Inflammatory macrophage (primary cell): ENCODE measurements around the gene SPDYC.

Source experiments
- DNase-seq, 2 donors: peaks; one replicate each; pipeline ENCODE4 v3.0.0-alpha.2; 2020 to 2022
- total RNA-seq, 18 experiments: gene quantifications; one replicate each; lab custom pipeline; 2026; ENCODE audit warnings: mixed read lengths in 6 of 18, inconsistent platforms in 2 of 18; lab: John Stamatoyannopoulos, UW

SPDYC gene, protein sequence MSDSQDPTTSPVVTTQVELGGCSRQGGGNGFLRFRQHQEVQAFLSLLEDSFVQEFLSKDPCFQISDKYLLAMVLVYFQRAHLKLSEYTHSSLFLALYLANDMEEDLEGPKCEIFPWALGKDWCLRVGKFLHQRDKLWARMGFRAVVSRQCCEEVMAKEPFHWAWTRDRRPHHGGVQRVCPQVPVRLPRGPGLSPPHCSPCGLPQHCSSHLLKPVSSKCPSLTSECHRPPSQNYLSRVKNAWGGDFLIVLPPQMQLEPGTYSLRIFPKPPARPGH
- total RNA-seq, result 0 to 0.12 (median 0) reads per million in 18 experiments

- no peak for DNase-seq
These were observed at the start of gene SPDYC for GRCh38 chr11:65170058-65170534. Gene SPDYC (plus strand): TSS chr11:65170233. CDS start chr11:65171358, 1,125 bp downstream.

DNA sequence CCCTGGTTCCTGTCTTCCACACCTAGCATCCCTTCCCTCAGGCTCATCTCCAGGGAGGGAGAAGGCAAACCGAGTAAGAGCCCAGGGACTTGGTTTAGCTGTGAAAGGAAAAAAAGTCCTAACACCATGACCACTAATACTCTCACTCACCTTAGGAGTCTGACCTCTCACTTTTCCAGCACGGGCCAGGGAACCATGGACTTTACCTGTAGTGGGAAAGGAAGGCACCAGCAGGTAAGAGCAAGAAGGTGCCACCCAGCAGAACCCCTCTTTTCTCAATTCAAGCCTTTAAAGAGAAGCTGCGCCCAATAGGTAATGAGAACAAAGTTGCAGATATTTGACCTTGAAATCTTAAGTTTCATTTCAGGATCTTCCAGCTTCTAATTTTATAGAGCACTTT is 49.2 kb upstream of the SPDYC start:
- no peak for DNase-seq

GRCh38 chr11:65121447-65121864 is 48.6 kb upstream of the SPDYC start:
- peak in 1 of 2 donors; percentile 39 for DNase-seq

- DNase-seq, result peak; percentile 99
These were observed 48.0 kb upstream of the SPDYC start, which contains the start of the genes FAU and MRPL49 for GRCh38 chr11:65121865-65122696. Gene FAU (minus strand): TSS chr11:65122134. CDS start chr11:65121813, 321 bp downstream. Gene MRPL49 (plus strand): TSS chr11:65122321. CDS start chr11:65122347, 26 bp downstream.

DNA sequence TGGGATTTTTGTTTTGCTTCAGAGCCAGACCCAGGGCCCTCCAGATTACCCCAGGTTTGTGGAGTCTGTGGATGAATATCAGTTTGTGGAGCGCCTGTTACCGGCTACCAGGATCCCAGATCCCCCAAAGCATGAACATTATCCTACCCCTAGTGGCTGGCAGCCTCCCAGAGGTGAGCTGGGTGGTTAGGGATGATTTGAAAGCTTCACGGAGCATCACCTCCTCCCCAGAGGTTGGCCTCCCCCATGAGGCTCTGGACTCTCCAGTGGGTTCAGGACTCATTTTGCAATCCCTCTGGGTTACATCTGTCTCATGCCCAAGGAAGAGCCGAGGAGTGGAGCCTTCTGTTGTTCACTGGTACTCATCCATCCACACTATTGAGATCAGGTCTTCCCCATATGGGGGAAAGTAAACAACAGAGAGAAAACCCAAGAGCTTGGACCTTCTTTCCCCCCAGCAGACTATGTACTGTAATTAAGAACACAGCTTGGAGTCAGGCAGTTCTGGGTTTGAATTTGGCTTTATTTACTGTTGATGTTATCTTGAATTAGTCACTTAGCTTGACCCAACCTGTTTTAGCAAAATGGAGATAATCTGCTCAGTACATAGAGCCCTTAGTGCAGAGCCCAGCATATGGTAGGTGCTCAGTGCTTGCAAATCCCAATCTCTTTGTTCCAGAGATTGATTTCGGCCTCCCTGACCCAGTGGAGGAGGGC is 45.4 kb upstream of the SPDYC start:
- DNase-seq, result no peak

DNA sequence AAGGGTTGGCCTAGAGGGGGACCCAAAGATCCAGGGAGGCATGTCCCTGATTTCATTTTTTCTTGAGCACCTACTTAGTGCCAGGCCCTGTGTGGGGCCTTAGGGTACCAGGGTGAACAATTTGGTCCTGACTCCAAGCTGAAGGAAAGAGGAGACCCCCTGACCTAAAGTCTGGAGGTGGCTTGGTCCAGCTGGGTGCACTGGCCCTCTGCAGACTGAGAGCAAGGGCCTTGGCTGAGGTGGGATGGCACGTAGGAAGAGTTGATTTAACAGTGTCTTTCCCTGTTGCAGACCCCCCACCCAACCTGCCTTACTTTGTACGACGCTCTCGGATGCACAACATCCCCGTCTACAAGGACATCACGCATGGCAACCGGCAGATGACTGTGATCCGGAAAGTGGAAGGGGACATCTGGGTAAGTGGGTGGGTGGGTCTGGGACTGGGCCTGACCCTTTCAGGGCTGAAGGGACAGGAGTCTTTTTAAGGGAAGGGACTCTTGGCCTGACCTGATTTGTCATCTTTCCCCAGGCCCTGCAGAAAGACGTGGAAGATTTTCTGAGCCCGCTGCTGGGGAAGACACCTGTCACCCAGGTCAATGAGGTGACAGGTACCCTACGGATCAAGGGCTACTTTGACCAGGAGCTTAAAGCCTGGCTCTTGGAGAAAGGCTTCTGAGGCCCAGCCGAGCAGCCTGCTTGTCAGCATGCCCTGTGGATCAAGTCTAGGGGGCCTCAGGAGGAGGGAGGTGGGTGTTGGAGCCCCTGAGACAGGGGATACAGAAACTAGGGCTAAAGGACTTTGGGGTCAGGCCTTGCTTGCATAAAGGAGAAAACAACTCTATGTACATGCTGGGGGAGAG is 44.6 kb upstream of the SPDYC start:
- no peak for DNase-seq

DNA sequence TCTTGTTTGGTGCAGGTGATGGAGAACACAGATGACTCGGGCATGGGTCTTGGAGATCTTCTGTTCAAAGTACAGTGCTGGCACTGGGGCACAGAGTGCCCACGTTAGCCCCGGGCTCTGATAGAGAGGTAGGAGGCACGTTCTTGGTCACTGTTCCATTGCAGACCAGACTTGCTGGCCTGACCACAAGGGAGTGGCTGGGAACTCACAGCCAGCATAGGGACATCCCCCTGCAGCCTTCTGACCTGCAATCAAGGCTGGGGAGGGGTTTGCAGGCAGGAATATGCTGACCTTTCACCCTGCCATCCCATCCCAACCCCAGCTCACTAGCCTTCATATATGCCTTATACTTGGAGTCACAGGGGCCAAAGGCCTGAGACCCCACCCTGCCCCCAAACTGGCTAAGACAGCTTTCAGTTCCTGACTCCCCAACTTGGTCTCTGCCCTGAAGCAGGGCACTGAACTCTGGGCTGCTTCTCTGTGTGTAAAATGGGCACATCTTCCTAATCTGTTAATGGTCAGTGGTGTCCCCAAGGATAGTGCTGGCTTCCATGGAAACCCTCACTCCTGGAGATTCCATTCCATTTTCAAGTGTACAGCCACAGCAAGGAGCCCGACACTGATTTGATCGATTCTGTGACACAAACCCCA is 43.3 kb upstream of the SPDYC start:
- no peak for DNase-seq

- no peak for DNase-seq
These were observed 42.4 kb upstream of the SPDYC start for GRCh38 chr11:65127473-65128181.

GRCh38 chr11:65128182-65129145 is 41.6 kb upstream of the SPDYC start:
- DNase-seq, result no peak

DNA sequence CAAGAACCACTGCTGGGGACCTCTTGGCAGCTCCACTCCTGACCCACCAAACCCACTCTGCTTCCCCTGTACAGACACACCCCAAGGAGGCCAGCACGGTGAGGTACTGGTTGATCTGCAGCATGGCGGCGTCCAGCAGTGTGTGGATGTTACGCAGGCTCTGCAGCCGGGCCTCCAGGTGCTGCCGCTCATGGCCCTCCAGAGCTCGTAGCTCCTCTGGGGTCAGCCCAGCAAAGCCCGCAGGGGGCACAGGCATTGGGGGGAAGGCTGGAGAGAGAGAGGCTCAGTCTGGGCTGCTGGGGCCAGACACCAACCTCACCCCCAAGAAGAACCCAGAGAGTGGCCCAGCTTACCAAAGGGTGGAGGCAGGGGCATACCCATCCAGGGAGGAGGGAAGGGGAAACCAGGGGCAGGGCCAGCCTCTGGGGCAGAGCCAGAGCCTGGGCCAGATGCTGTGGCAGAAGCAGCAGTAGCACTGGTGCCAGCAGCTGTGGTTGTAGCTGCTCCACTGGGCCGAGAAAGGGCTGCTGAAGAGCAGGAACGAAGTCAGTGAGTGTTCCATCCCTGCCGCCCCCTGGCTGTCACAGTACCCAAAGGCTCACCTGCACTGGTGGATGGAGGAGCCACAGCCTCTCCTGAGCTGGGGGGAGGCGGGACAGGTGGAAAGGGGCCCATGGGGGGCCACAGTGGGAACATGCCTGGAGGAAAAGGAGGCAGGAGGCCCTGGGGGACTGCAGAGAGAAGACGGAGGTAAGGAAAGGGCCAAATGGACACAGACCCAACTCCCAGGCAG is 40.2 kb upstream of the SPDYC start:
- no peak for DNase-seq

GRCh38 chr11:65130631-65131416 is 39.2 kb upstream of the SPDYC start:
- no peak for DNase-seq

DNA sequence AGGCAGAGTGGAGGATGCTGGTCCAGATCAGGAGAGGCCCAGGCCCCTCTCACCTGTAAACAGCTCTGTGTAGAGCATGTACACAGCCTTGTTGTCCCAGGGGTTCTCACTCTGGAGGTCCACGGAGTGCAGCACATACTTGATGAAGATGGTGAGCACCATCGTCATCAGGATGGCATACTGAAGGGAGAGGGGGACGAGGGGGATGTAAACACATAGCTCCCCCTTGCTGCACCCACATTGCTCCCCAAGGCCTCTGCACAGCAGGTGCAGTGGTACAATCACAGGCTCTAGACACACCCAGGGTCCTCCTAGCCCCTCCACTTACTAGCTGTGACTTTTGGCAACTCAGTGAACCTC is 38.6 kb upstream of the SPDYC start:
- DNase-seq, result no peak

- DNase-seq, result no peak
These were observed 38.2 kb upstream of the SPDYC start for GRCh38 chr11:65131895-65132237.

GRCh38 chr11:65132238-65132987 is 37.6 kb upstream of the SPDYC start:
- DNase-seq, result no peak

DNA sequence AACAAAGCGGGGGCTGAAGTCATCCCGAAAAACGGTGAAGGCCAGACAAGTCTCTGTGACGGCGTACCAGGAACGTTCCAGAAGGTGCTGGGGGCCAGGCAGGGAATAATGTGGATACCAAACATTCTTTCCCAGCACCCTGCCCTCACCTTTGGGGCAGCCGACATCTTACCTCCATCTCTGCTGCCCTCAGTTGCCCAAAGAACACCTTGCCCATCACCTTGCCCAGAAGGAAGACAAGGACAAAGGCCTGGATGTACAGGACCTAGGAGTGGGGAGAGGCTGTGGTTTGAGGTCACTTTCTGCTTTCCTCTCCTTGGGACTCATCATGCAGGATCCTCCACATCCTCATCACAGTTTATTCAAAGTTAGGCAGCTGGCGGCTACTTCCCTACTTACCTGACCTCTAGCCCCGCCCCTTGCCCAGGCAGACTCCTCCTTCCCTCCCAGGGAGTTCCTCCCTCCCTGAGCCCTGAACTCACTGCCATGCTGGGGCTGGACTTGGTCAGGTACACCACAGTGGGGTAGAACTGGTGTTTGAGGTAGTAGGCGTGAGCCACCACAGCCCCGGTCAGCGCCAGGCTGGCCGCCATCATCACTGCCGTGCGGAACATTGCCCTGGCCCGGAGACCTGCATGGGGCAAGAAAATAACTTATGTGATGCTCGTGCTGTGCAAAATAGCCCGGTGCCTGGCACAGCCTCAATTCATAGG is 36.9 kb upstream of the SPDYC start:
- peak in 1 of 2 donors; percentile 50 for DNase-seq

GRCh38 chr11:65133724-65134123 is 36.3 kb upstream of the SPDYC start:
- no peak for DNase-seq
